NCI-H748 (cell line): ENCODE data around the gene PGF.
A peak's percentile ranks its signal among the peaks of the same experiment; 100 is the strongest.

ENCODE experiments used
- DNase-seq: peaks from one replicate; lab custom pipeline; 2025; ENCODE audit not compliant: unreplicated experiment; lab: John Stamatoyannopoulos, UW

PGF gene

GRCh38 chr14:74959596-74960180 is 4.3 kb upstream of the PGF start:
- no peak for DNase-seq

GRCh38 chr14:74956280-74957072 is 1.1 kb upstream of the PGF start:
- no peak for DNase-seq

- DNase-seq = no peak
These were observed 556 bp upstream of the PGF start for GRCh38 chr14:74956027-74956279.

GRCh38 chr14:74954947-74955228 is 509 bp downstream of the PGF start:
- DNase-seq = no peak

- DNase-seq = peak; percentile 89
These were observed 1.0 kb downstream of the PGF start for GRCh38 chr14:74954232-74954946.

GRCh38 chr14:74953686-74954085 is 1.7 kb downstream of the PGF start:
- no peak for DNase-seq

- peak; percentile 57 for DNase-seq
These were observed 2.5 kb downstream of the PGF start for GRCh38 chr14:74952697-74953484.

- no peak for DNase-seq
These were observed 3.2 kb downstream of the PGF start for GRCh38 chr14:74952180-74952665.

- DNase-seq = no peak
These were observed 3.8 kb downstream of the PGF start for GRCh38 chr14:74951443-74952179.

- no peak for DNase-seq
These were observed 4.5 kb downstream of the PGF start for GRCh38 chr14:74950795-74951442.

GRCh38 chr14:74949859-74950573 is 5.4 kb downstream of the PGF start:
- DNase-seq = no peak

- DNase-seq = no peak
These were observed 6.2 kb downstream of the PGF start for GRCh38 chr14:74949191-74949601.

- no peak for DNase-seq
These were observed 6.9 kb downstream of the PGF start for GRCh38 chr14:74948228-74949175.

GRCh38 chr14:74947353-74948227 is 7.8 kb downstream of the PGF start:
- DNase-seq = no peak

- no peak for DNase-seq
These were observed 8.6 kb downstream of the PGF start for GRCh38 chr14:74946659-74947281.

- peak; percentile 61 for DNase-seq
These were observed 9.3 kb downstream of the PGF start for GRCh38 chr14:74945852-74946658.
